ENCODE results near the gene PPAN.

PPAN gene

GRCh38 chr19:10106100-10106936 lies at the start of gene PPAN:
Gene PPAN (plus strand): TSS chr19:10106362. CDS start chr19:10106395, 33 bp downstream.
- peak; percentile 99 for DNase-seq

DNA sequence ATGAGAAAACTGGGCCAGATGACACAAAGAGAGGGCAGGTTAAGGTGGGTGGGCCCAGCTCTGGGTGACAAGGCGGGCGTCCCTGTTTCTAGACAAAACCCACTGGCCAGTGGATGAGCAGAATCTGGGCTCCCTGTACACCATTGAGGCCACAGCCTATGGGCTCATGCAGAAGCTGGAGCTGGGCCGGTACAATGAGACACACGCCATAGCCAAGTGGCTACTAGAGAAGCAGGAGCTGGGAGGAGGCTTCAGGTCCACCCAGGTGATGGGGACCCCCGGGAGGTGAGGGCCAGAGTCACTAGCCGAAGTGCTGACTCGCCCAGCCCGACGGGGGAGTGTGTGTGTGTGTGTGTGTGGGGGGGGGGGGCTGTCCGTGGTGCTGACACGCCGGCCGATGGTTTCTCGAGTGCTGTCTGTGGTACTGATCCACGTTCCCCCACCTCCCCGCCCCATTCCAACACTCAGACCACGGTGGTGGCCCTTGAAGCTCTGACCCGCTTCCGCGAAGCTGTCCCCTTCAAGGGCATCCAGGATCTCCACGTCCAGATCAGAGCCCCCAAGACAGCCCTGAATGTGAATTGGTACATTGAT lies 44.3 kb upstream of the PPAN start:
- DNase-seq, result no peak

- DNase-seq, result no peak
These were observed 38.0 kb upstream of the PPAN start for GRCh38 chr19:10068205-10068604.

- no peak for DNase-seq
These were observed 37.1 kb upstream of the PPAN start for GRCh38 chr19:10069046-10069445.

DNA sequence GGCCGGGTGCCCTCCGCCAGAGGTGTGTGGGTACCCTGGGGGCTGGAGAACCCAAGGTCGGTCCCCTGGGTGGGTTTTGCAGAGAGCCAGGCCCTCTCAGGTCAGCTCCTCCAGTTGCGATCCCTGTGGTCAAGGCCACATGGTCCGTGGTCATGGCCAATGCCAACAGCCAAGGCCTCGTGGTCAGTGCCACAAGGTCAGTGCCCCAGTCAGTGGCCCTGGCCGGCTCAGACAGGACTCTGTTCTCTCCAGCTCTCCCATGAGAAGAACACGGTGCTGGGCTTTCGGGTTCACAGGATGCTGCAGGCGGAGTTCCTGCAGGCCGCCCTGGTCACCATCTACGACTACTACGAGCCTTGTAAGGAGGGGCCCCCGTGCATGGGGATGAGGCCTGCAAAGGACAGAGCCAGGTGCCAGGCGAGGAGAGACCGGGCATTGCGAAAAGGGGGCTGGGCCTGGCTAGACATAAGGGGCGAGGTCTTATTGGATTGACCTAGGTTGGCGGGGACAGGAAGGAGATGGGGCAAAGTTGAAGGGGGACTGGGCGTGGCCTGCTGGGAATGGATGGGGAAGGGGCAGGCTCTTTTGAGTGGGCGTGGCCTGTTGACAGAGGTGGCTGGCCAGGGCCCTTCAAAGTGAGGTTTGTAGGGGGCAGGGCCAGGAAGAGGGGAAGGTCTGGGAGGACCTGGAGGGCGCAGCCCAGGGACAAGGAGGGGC lies 35.3 kb upstream of the PPAN start:
- DNase-seq, result no peak

GRCh38 chr19:10074153-10074552 lies 32.0 kb upstream of the PPAN start:
- no peak for DNase-seq

DNA sequence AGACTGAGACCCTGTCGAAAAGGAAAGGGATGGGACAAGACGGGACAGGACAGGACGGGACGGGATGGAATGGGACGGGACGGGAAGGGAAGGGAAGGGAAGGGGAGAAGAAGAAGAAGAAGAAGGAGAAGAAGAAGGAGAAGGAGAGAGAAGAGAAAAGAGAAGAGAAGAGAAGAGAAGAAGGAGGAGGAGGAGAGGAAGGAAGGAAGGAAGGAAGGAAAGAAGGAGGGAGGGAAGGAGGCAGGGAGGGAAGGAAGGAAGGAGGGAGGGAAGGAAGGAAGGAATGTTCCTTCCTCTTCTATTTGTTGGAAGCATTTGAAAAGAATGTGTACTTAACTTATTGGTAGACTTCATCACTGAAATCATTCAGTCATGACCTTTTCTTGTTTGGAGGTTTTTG lies 29.6 kb upstream of the PPAN start:
- no peak for DNase-seq

DNA sequence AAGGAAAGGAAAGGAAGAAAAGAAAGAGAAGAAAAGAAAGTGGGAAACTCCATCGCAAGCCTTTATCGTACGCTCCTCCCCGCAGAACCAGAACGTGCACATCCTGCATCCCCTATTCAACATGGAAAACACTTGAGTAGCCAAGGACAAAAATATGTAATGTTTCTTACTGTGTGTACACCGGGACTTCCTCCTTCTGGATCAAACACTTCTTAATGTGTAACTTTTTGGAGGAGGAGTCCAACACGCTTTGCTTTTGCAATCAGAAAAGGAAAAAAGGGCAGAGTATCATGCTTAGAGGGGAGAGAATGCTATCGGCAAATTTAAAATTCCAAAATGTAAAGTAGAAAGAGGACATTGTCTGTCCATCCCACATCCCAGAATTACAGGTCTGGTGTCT lies 27.8 kb upstream of the PPAN start:
- DNase-seq, result no peak

GRCh38 chr19:10079031-10079453 lies 27.1 kb upstream of the PPAN start:
- no peak for DNase-seq

DNA sequence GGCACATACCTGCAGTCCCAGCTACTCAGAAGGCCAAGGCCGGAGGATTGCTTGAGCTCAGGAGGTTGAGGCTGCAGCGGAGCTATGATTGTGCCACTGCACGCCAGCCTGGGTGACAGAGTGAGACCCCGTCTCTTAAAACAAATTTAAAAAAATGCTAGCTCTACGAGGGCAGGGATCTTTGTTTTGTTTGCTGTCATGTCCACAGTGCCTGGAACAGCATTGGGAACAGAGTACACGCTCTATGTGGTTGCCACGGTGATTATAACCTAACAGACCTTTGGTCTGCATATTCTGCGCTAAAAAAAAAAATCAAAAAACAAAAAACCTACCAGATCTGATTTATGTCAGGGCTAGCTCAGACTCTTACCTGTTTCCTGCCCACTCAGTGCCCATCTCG lies 22.3 kb upstream of the PPAN start:
- DNase-seq, result no peak

DNA sequence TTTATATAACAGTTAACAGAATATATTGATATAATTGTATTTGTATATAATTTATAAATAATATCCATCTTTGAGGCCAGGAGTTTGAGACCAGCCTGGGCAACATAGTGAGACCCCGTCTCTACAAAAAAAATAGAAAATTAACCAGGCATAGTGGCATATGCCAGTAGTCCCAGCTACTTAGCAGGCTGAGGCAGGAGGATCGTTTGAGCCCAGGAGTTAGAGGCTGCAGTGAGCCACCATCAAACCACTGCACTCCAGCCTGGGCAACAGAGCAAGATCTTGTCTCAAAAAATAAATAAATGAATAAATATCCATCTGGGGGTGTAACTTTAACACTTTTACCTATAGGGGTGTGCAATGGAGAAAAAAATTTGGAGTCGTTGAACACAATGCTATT lies 21.4 kb upstream of the PPAN start:
- DNase-seq, result no peak

GRCh38 chr19:10085641-10086590 lies 20.2 kb upstream of the PPAN start, which contains the start of gene SHFL:
Gene SHFL (plus strand): TSS chr19:10086317. CDS start chr19:10086428, 111 bp downstream.
- DNase-seq, result no peak

DNA sequence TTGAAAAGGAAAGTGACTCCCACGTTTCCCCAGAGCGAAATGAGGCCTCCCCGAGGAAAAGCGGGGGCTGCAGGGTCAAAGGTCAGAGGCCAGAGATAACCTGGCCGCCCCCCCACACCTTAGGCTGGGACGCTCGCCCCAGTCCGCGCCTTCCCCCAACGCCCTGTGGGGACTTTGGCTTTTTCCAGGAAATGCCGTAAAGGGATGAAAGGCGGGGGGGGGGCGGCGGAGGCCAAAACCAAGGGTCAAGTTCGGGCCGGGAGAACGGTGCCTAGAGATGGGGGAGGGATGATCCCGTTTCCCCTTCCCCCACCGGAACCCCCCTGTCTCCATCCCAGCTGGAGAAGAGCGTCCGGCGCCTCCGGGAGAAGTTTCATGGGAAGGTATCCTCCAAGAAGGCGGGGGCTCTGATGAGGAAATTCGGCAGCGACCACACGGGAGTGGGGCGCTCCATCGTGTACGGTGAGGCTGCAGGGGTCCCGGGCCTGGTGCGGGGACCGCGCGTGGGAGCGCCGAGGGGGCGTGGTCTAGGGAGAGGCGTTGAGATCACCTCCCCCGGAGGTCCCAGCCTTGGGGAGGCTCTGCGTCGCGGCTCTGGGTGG lies 19.5 kb upstream of the PPAN start:
- DNase-seq, result no peak

- no peak for DNase-seq
These were observed 18.7 kb upstream of the PPAN start for GRCh38 chr19:10087296-10088061.

GRCh38 chr19:10088949-10089554 lies 17.1 kb upstream of the PPAN start:
- DNase-seq, result no peak

- no peak for DNase-seq
These were observed 16.3 kb upstream of the PPAN start for GRCh38 chr19:10089801-10090375.

- no peak for DNase-seq
These were observed 14.8 kb upstream of the PPAN start for GRCh38 chr19:10091370-10091687.

GRCh38 chr19:10091895-10092641 lies 14.1 kb upstream of the PPAN start:
- no peak for DNase-seq

- no peak for DNase-seq
These were observed 13.4 kb upstream of the PPAN start for GRCh38 chr19:10092648-10093294.
